Type B pancreatic cell (in vitro differentiated cells): ENCODE measurements around the gene AGPS. TPM values are rescaled to one million over a fixed set of nuclear protein-coding genes. Genes with fewer than 3 reads are reported as not detected.

Experiments used
- DNase-seq: peaks from one replicate; pipeline ENCODE4 v3.0.0; 2021; ENCODE audit warnings: mixed read lengths; ENCODE audit not compliant: unreplicated experiment; ENCODE audit errors: extremely low spot score
- H3K27ac Mint-ChIP-seq: 2 replicates; pipeline ENCODE4 v1.8.0; 2021; ENCODE audit warnings: mild to moderate bottlenecking, mixed read lengths
- H3K27me3 Mint-ChIP-seq: 2 replicates; pipeline ENCODE4 v1.8.0; 2021; ENCODE audit warnings: mixed read lengths
- H3K36me3 Mint-ChIP-seq: 2 replicates; pipeline ENCODE4 v1.8.0; 2021; ENCODE audit warnings: mixed read lengths
- H3K4me1 Mint-ChIP-seq: one replicate; pipeline ENCODE4 v1.8.0; 2021; ENCODE audit warnings: mixed read lengths; ENCODE audit not compliant: unreplicated experiment
- H3K4me3 Mint-ChIP-seq: 2 replicates; pipeline ENCODE4 v1.8.0; 2021; ENCODE audit warnings: mild to moderate bottlenecking, mixed read lengths
- H3K9me3 Mint-ChIP-seq: 2 replicates; pipeline ENCODE4 v1.8.0; 2021; ENCODE audit warnings: mixed read lengths
- CTCF ChIP-seq: fragments of 200-600 bp; sonication (generic); conservative IDR thresholded peaks from 2 replicates; pipeline ENCODE4 v1.5.0; 2021; ENCODE audit warnings: antibody characterized with exemption, mild to moderate bottlenecking
- total RNA-seq: library from RNA; stranded (reverse); gene quantifications from 2 replicates; pipeline ENCODE4 v1.2.1, GENCODE V29; 2021; ENCODE audit warnings: low replicate concordance

Gene AGPS
- total RNA-seq, 1 donor from 2014 or later: 52.1 TPM

GRCh38 chr2:177557794-177558193 lies 165.2 kb downstream of the AGPS start:
- peaks cover 5% of the 10 kb centered on the region for H3K9me3 Mint-ChIP-seq
- no peak overlapping the region for H3K27ac Mint-ChIP-seq
- DNase-seq: no peak
- no peak overlapping the region for H3K4me3 Mint-ChIP-seq
- no peak for TF ChIP-seq CTCF
- H3K4me1 Mint-ChIP-seq: peaks cover 4% of the 10 kb centered on the region
- H3K27me3 Mint-ChIP-seq: no peaks in the 10 kb centered on the region
- no peaks in the 10 kb centered on the region for H3K36me3 Mint-ChIP-seq

- no peak overlapping the region for H3K27ac Mint-ChIP-seq
- no peak for TF ChIP-seq CTCF
- H3K4me1 Mint-ChIP-seq: no peaks in the 10 kb centered on the region
Measured at GRCh38 chr2:177559638-177560037, 167.1 kb downstream of the AGPS start.

GRCh38 chr2:177568390-177568789 lies 175.8 kb downstream of the AGPS start:
- TF ChIP-seq CTCF: no peak
- H3K4me1 Mint-ChIP-seq: peaks cover 20% of the 10 kb centered on the region
- H3K4me3 Mint-ChIP-seq: no peak overlapping the region
- peaks cover 5% of the 10 kb centered on the region for H3K9me3 Mint-ChIP-seq
- H3K36me3 Mint-ChIP-seq: no peaks in the 10 kb centered on the region
- no peak for DNase-seq
- peaks cover 2% of the 10 kb centered on the region for H3K27me3 Mint-ChIP-seq
- no peak overlapping the region for H3K27ac Mint-ChIP-seq

More at GRCh38 chr2:177559638-177560037, 167.1 kb downstream of the AGPS start:
- Mint-ChIP-seq H3K27me3 (no peaks in the 10 kb centered on the region), H3K4me3 (no peak overlapping the region), H3K9me3 (peaks cover 5% of the 10 kb centered on the region), H3K36me3 (no peaks in the 10 kb centered on the region)
- no peak for DNase-seq

GRCh38 chr2:177568893-177569292 lies 176.3 kb downstream of the AGPS start:
- TF ChIP-seq CTCF: no peak

GRCh38 chr2:177572236-177572671 lies 179.7 kb downstream of the AGPS start:
- no peak for DNase-seq
- TF ChIP-seq CTCF: no peak
- Mint-ChIP-seq H3K36me3 (no peaks in the 10 kb centered on the region), H3K4me1 (peaks cover 23% of the 10 kb centered on the region), H3K4me3 (no peak overlapping the region), H3K27me3 (peaks cover 2% of the 10 kb centered on the region), H3K27ac (no peak overlapping the region), H3K9me3 (peaks cover 2% of the 10 kb centered on the region)

More at GRCh38 chr2:177568893-177569292, 176.3 kb downstream of the AGPS start:
- Mint-ChIP-seq H3K27me3 (peaks cover 2% of the 10 kb centered on the region), H3K4me1 (peaks cover 23% of the 10 kb centered on the region), H3K36me3 (no peaks in the 10 kb centered on the region), H3K4me3 (no peak overlapping the region), H3K27ac (no peak overlapping the region), H3K9me3 (peaks cover 5% of the 10 kb centered on the region)
- no peak for DNase-seq

GRCh38 chr2:177573120-177573519 lies 180.5 kb downstream of the AGPS start:
- Mint-ChIP-seq H3K27me3 (peaks cover 2% of the 10 kb centered on the region), H3K27ac (no peak overlapping the region), H3K4me1 (peaks cover 23% of the 10 kb centered on the region), H3K9me3 (no peaks in the 10 kb centered on the region), H3K4me3 (no peak overlapping the region), H3K36me3 (no peaks in the 10 kb centered on the region)
- TF ChIP-seq CTCF: no peak
- DNase-seq: no peak
